ENCODE data around the gene ZNF516.

The ZNF516 gene

GRCh38 chr18:76387608-76388007 is 107.4 kb downstream of the ZNF516 start:
- no peak for DNase-seq (ENCODE audit: low read depth)
- no peak overlapping the region for H3K4me3 ChIP-seq (ENCODE audit: low read depth, low read length)
- no peak for TF ChIP-seq CTCF (IDR thresholded peaks at IDR 0.05; ENCODE audit: control insufficient read depth, extremely low read depth, insufficient read depth)

- no peak for TF ChIP-seq CTCF (IDR thresholded peaks at IDR 0.05; ENCODE audit: control insufficient read depth, extremely low read depth, insufficient read depth)
- DNase-seq (ENCODE audit: low read depth), result no peak
- H3K4me3 ChIP-seq (ENCODE audit: low read depth, low read length), result no peak overlapping the region
These were observed 108.2 kb downstream of the ZNF516 start for GRCh38 chr18:76386886-76387285.

GRCh38 chr18:76386071-76386470 is 109.0 kb downstream of the ZNF516 start:
- no peak overlapping the region for H3K4me3 ChIP-seq (ENCODE audit: low read depth, low read length)
- DNase-seq (ENCODE audit: low read depth), result no peak
- no peak for TF ChIP-seq CTCF (IDR thresholded peaks at IDR 0.05; ENCODE audit: control insufficient read depth, extremely low read depth, insufficient read depth)

GRCh38 chr18:76385681-76385975 is 109.4 kb downstream of the ZNF516 start:
- no peak for TF ChIP-seq CTCF (IDR thresholded peaks at IDR 0.05; ENCODE audit: control insufficient read depth, extremely low read depth, insufficient read depth)

GRCh38 chr18:76384861-76385680 is 110.0 kb downstream of the ZNF516 start:
- no peak for DNase-seq (ENCODE audit: low read depth)
- no peak for TF ChIP-seq CTCF (IDR thresholded peaks at IDR 0.05; ENCODE audit: control insufficient read depth, extremely low read depth, insufficient read depth)
- H3K4me3 ChIP-seq (ENCODE audit: low read depth, low read length), result no peak overlapping the region

More at GRCh38 chr18:76385681-76385975, 109.4 kb downstream of the ZNF516 start:
- no peak for DNase-seq (ENCODE audit: low read depth)
- H3K4me3 ChIP-seq (ENCODE audit: low read depth, low read length), result no peak overlapping the region

- TF ChIP-seq CTCF (IDR thresholded peaks at IDR 0.05; ENCODE audit: control insufficient read depth, extremely low read depth, insufficient read depth), result no peak
- DNase-seq (ENCODE audit: low read depth), result no peak
- no peak overlapping the region for H3K4me3 ChIP-seq (ENCODE audit: low read depth, low read length)
These were observed 110.8 kb downstream of the ZNF516 start for GRCh38 chr18:76384114-76384790.
